ENCODE results near the gene SCAP.
"Not testable (repeated sequence)": the region's sequence is repeated elsewhere in the genome, so short reads cannot be mapped to it uniquely, and the experiment has no call there.

Gene SCAP

GRCh38 chr3:47376393-47376792 lies 99.3 kb downstream of the SCAP start:
- no peak for DNase-seq

GRCh38 chr3:47374587-47374986 lies 101.2 kb downstream of the SCAP start:
- Histone ChIP-seq H4K8ac (ENCODE audit: low read length) (no peak overlapping the region), H3K36me3 (ENCODE audit: control insufficient read depth in 1 of 2, insufficient read depth in 2 of 2, low read depth in 1 of 2, low read length in 2 of 2) (no peaks in the 10 kb centered on the region), H2AK5ac (ENCODE audit: low read length, severe bottlenecking) (no peak overlapping the region), H3K18ac (ENCODE audit: low read depth in 1 of 2, low read length in 2 of 2) (no peak overlapping the region), H3K4me3 (ENCODE audit: insufficient read depth in 1 of 2, low read depth in 1 of 2, low read length in 2 of 2) (no peak overlapping the region), H2BK5ac (ENCODE audit: low read depth, low read length, poor library complexity, severe bottlenecking) (no peak overlapping the region), H4K91ac (ENCODE audit: low read length) (no peak overlapping the region), H2BK120ac (ENCODE audit: low read depth, low read length) (no peak overlapping the region), H3K27ac (ENCODE audit: low read length, poor library complexity, severe bottlenecking) (no peak overlapping the region), H3K9me3 (ENCODE audit: control insufficient read depth, low read length) (no peaks in the 10 kb centered on the region), H3K4me2 (ENCODE audit: low read length, poor library complexity, severe bottlenecking) (no peak overlapping the region), H2BK15ac (ENCODE audit: low read depth, poor library complexity, severe bottlenecking) (no peak overlapping the region), H3K79me1 (replicated peaks; ENCODE audit: low read length, poor library complexity, severe bottlenecking) (peaks cover 7% of the 10 kb centered on the region), H3K23ac (ENCODE audit: low read length in 2 of 2) (no peak overlapping the region), H3K27me3 (ENCODE audit: control insufficient read depth in 1 of 2, insufficient read depth in 1 of 2, low read length in 2 of 2) (peaks cover 8 to 13% of the 10 kb centered on the region in 2 experiments), H2BK12ac (ENCODE audit: low read length in 2 of 2) (no peak overlapping the region), H3K14ac (ENCODE audit: low read length in 2 of 2) (no peak overlapping the region), H3K4me1 (ENCODE audit: control insufficient read depth, insufficient read depth, low read depth, low read length) (peaks cover 5% of the 10 kb centered on the region), H3K4ac (ENCODE audit: low read depth in 1 of 2, low read length in 2 of 2) (no peak overlapping the region), H3K9ac (ENCODE audit: low read length) (no peak overlapping the region), H2AFZ (ENCODE audit: low read depth, low read length) (no peak overlapping the region)
- no peak for DNase-seq

More at GRCh38 chr3:47376393-47376792, 99.3 kb downstream of the SCAP start:
- no peak overlapping the region for H2BK12ac ChIP-seq (ENCODE audit: low read length in 2 of 2)
- H3K27ac ChIP-seq (ENCODE audit: low read length, poor library complexity, severe bottlenecking), result no peak overlapping the region
- H3K79me1 ChIP-seq (replicated peaks; ENCODE audit: low read length, poor library complexity, severe bottlenecking), result peaks cover 12% of the 10 kb centered on the region
- 66% methylated on average over 3 of the region's 3 CpGs for WGBS
- H3K23ac ChIP-seq (ENCODE audit: low read length in 2 of 2), result no peak overlapping the region
- H3K18ac ChIP-seq (ENCODE audit: low read depth in 1 of 2, low read length in 2 of 2), result no peak overlapping the region
- H3K27me3 ChIP-seq (ENCODE audit: control insufficient read depth in 1 of 2, insufficient read depth in 1 of 2, low read length in 2 of 2), result peaks cover 4 to 7% of the 10 kb centered on the region in 2 experiments
- H3K4me2 ChIP-seq (ENCODE audit: low read length, poor library complexity, severe bottlenecking), result no peak overlapping the region
- no peak overlapping the region for H2BK120ac ChIP-seq (ENCODE audit: low read depth, low read length)
- no peak overlapping the region for H2BK5ac ChIP-seq (ENCODE audit: low read depth, low read length, poor library complexity, severe bottlenecking)
- no peaks in the 10 kb centered on the region for H3K9me3 ChIP-seq (ENCODE audit: control insufficient read depth, low read length)
- H3K4ac ChIP-seq (ENCODE audit: low read depth in 1 of 2, low read length in 2 of 2), result no peak overlapping the region
- no peak overlapping the region for H4K8ac ChIP-seq (ENCODE audit: low read length)
- H4K91ac ChIP-seq (ENCODE audit: low read length), result no peak overlapping the region
- no peak overlapping the region for H2AK5ac ChIP-seq (ENCODE audit: low read length, severe bottlenecking)
- no peak overlapping the region for H2AFZ ChIP-seq (ENCODE audit: low read depth, low read length)
- H3K14ac ChIP-seq (ENCODE audit: low read length in 2 of 2), result no peak overlapping the region
- H3K4me1 ChIP-seq (ENCODE audit: control insufficient read depth, insufficient read depth, low read depth, low read length), result peaks cover 4% of the 10 kb centered on the region
- H2BK15ac ChIP-seq (ENCODE audit: low read depth, poor library complexity, severe bottlenecking), result no peak overlapping the region
- H3K9ac ChIP-seq (ENCODE audit: low read length), result no peak overlapping the region
- no peak overlapping the region for H3K4me3 ChIP-seq (ENCODE audit: insufficient read depth in 1 of 2, low read depth in 1 of 2, low read length in 2 of 2)
- H3K36me3 ChIP-seq (ENCODE audit: control insufficient read depth in 1 of 2, insufficient read depth in 2 of 2, low read depth in 1 of 2, low read length in 2 of 2), result no peaks in the 10 kb centered on the region

GRCh38 chr3:47370887-47371697 lies 104.6 kb downstream of the SCAP start:
- Histone ChIP-seq H3K23ac (ENCODE audit: low read length in 2 of 2) (no peak overlapping the region), H3K79me1 (replicated peaks; ENCODE audit: low read length, poor library complexity, severe bottlenecking) (no peaks in the 10 kb centered on the region), H3K36me3 (ENCODE audit: control insufficient read depth in 1 of 2, insufficient read depth in 2 of 2, low read depth in 1 of 2, low read length in 2 of 2) (no peaks in the 10 kb centered on the region), H3K4me1 (ENCODE audit: control insufficient read depth, insufficient read depth, low read depth, low read length) (peaks cover 2% of the 10 kb centered on the region), H2BK15ac (ENCODE audit: low read depth, poor library complexity, severe bottlenecking) (no peak overlapping the region), H2AFZ (ENCODE audit: low read depth, low read length) (no peak overlapping the region), H3K9ac (ENCODE audit: low read length) (no peak overlapping the region), H3K4ac (ENCODE audit: low read depth in 1 of 2, low read length in 2 of 2) (no peak overlapping the region), H4K91ac (ENCODE audit: low read length) (no peak overlapping the region), H2BK120ac (ENCODE audit: low read depth, low read length) (no peak overlapping the region), H3K27ac (ENCODE audit: low read length, poor library complexity, severe bottlenecking) (no peak overlapping the region), H3K18ac (ENCODE audit: low read depth in 1 of 2, low read length in 2 of 2) (no peak overlapping the region), H3K14ac (ENCODE audit: low read length in 2 of 2) (no peak overlapping the region), H3K27me3 (ENCODE audit: control insufficient read depth in 1 of 2, insufficient read depth in 1 of 2, low read length in 2 of 2) (peaks cover 15 to 23% of the 10 kb centered on the region in 2 experiments), H2AK5ac (ENCODE audit: low read length, severe bottlenecking) (no peak overlapping the region), H3K4me2 (ENCODE audit: low read length, poor library complexity, severe bottlenecking) (no peak overlapping the region), H4K8ac (ENCODE audit: low read length) (no peak overlapping the region), H3K4me3 (ENCODE audit: insufficient read depth in 1 of 2, low read depth in 1 of 2, low read length in 2 of 2) (no peak overlapping the region), H3K9me3 (ENCODE audit: control insufficient read depth, low read length) (no peaks in the 10 kb centered on the region), H2BK12ac (ENCODE audit: low read length in 2 of 2) (no peak overlapping the region), H2BK5ac (ENCODE audit: low read depth, low read length, poor library complexity, severe bottlenecking) (no peak overlapping the region)
- no peak for DNase-seq
- 60% methylated on average over 8 of the region's 13 CpGs for WGBS

- DNase-seq; H3K79me1 ChIP-seq (replicated peaks; ENCODE audit: low read length, poor library complexity, severe bottlenecking); H3K4me1 ChIP-seq (ENCODE audit: control insufficient read depth, insufficient read depth, low read depth, low read length); H2BK5ac ChIP-seq (ENCODE audit: low read depth, low read length, poor library complexity, severe bottlenecking); H3K36me3 ChIP-seq (ENCODE audit: control insufficient read depth in 1 of 2, insufficient read depth in 2 of 2, low read depth in 1 of 2, low read length in 2 of 2); H2AK5ac ChIP-seq (ENCODE audit: low read length, severe bottlenecking); H3K4me3 ChIP-seq (ENCODE audit: insufficient read depth in 1 of 2, low read depth in 1 of 2, low read length in 2 of 2); H3K9ac ChIP-seq (ENCODE audit: low read length); H4K91ac ChIP-seq (ENCODE audit: low read length); H3K4me2 ChIP-seq (ENCODE audit: low read length, poor library complexity, severe bottlenecking); H2BK15ac ChIP-seq (ENCODE audit: low read depth, poor library complexity, severe bottlenecking); H3K4ac ChIP-seq (ENCODE audit: low read depth in 1 of 2, low read length in 2 of 2); H3K18ac ChIP-seq (ENCODE audit: low read depth in 1 of 2, low read length in 2 of 2); H2BK120ac ChIP-seq (ENCODE audit: low read depth, low read length); H4K8ac ChIP-seq (ENCODE audit: low read length); H3K9me3 ChIP-seq (ENCODE audit: control insufficient read depth, low read length); H2AFZ ChIP-seq (ENCODE audit: low read depth, low read length); H2BK12ac ChIP-seq (ENCODE audit: low read length in 2 of 2); H3K27ac ChIP-seq (ENCODE audit: low read length, poor library complexity, severe bottlenecking); H3K23ac ChIP-seq (ENCODE audit: low read length in 2 of 2); H3K14ac ChIP-seq (ENCODE audit: low read length in 2 of 2): not testable (repeated sequence)
- WGBS, result 91% methylated on average over 8 of the region's 8 CpGs
- H3K27me3 ChIP-seq (ENCODE audit: control insufficient read depth in 1 of 2, insufficient read depth in 1 of 2, low read length in 2 of 2), result peaks cover 15 to 23% of the 10 kb centered on the region in 2 experiments
These were observed 105.7 kb downstream of the SCAP start for GRCh38 chr3:47370020-47370419.
